Endothelial cell of umbilical vein (primary cell): ENCODE measurements around the gene SLC25A13. TPM values are rescaled to one million over a fixed set of nuclear protein-coding genes. Genes with fewer than 3 reads are reported as not detected.

Experiments
- BruUV-seq: library from RNA; stranded (reverse); fragments of 400-500 nt; replicated peaks from 2 replicates; lab custom pipeline; 2021; lab: Mats Ljungman, UMichigan
- CTCF ChIA-PET: fragments of 300-600, 350-600 bp; sonication (Branson Sonifier 250); formaldehyde crosslinking; loops from one replicate; lab custom pipeline; 2021; ENCODE audit warnings: antibody characterized with exemption, inconsistent platforms; lab: Charles Lee
- POLR2A ChIA-PET: fragments of 300-600, 350-600 bp; sonication (Branson Sonifier 250); formaldehyde crosslinking; loops from one replicate; lab custom pipeline; 2021; ENCODE audit warnings: antibody characterized with exemption, inconsistent platforms; lab: Charles Lee
- DNase-seq: peaks from one replicate; pipeline ENCODE4 v3.0.0-alpha.2; 2011; ENCODE audit warnings: low read depth, low spot score
- FAIRE-seq: peaks from 2 replicates; lab custom pipeline; 2011; peaks lifted over from hg19 to GRCh38; lab: Jason Lieb, UNC
- H2AFZ ChIP-seq: 2 replicates; pipeline ENCODE4 v1.6.0; 2012; ENCODE audit warnings: low read depth, low read length, control low read depth, inconsistent platforms
- H3K27ac ChIP-seq: 2 replicates; pipeline ENCODE4 v1.5.1; 2011; ENCODE audit warnings: low read depth, mild to moderate bottlenecking, control low read depth, low read length, moderate library complexity; ENCODE audit not compliant: insufficient read depth
- H3K27me3 ChIP-seq, 2 experiments: 2 replicates each; pipeline versions ENCODE4 v1.6.0 to v1.6.1; 2011; ENCODE audit warnings: low read length in 2 of 2, mixed read lengths in 1 of 2; ENCODE audit not compliant: control insufficient read depth in 2 of 2, insufficient read depth in 2 of 2
- H3K36me3 ChIP-seq, 2 experiments: 2 replicates in 1 of 2; 3 replicates in 1 of 2; pipeline ENCODE4 v1.5.1; 2011; ENCODE audit warnings: low read length in 2 of 2, mild to moderate bottlenecking in 1 of 2, moderate library complexity in 1 of 2; ENCODE audit not compliant: control insufficient read depth in 2 of 2, insufficient read depth in 2 of 2; ENCODE audit errors: extremely low read depth in 1 of 2
- H3K4me1 ChIP-seq: 3 replicates; pipeline ENCODE4 v1.5.1; 2011; ENCODE audit warnings: mild to moderate bottlenecking, low read length; ENCODE audit not compliant: control insufficient read depth, insufficient read depth; ENCODE audit errors: extremely low read depth
- H3K4me2 ChIP-seq: 2 replicates; pipeline ENCODE4 v1.6.1; 2011; ENCODE audit warnings: low read length, control low read depth, mixed read lengths; ENCODE audit not compliant: insufficient read depth
- H3K4me3 ChIP-seq, 3 experiments: fragments of 200-600 bp in 1 of 3; sonication (generic), shearing (Covaris generic) in 1 of 3; replicated peaks in 1 of 3; 2 replicates each; pipeline ENCODE4 v1.5.1; 2011 to 2016; ENCODE audit warnings: control low read depth in 3 of 3, low read length in 3 of 3, mild to moderate bottlenecking in 2 of 3, inconsistent platforms in 1 of 3, low read depth in 1 of 3, moderate library complexity in 1 of 3; ENCODE audit not compliant: insufficient read depth in 1 of 3
- H3K79me2 ChIP-seq: 2 replicates; pipeline ENCODE4 v1.6.0; 2012; ENCODE audit warnings: low read length, inconsistent platforms; ENCODE audit not compliant: control insufficient read depth, insufficient read depth
- H3K9ac ChIP-seq: replicated peaks from 2 replicates; pipeline ENCODE3; 2011; ENCODE audit warnings: low read length, control low read depth; ENCODE audit not compliant: insufficient read depth; ENCODE audit errors: extremely low read depth
- H3K9me1 ChIP-seq: replicated peaks from 3 replicates; pipeline ENCODE4 v1.6.0; 2011; ENCODE audit warnings: mild to moderate bottlenecking, low read length; ENCODE audit not compliant: control insufficient read depth, insufficient read depth; ENCODE audit errors: extremely low read depth
- H3K9me3 ChIP-seq: replicated peaks from 2 replicates; pipeline ENCODE4 v1.5.1; 2012; ENCODE audit warnings: low read length, inconsistent platforms; ENCODE audit not compliant: control insufficient read depth, insufficient read depth
- H4K20me1 ChIP-seq: replicated peaks from 2 replicates; pipeline ENCODE3; 2011; ENCODE audit warnings: mild to moderate bottlenecking, low read length; ENCODE audit not compliant: control insufficient read depth, insufficient read depth; ENCODE audit errors: extremely low read depth
- EZH2 ChIP-seq: IDR thresholded peaks from 2 replicates; pipeline ENCODE4 v1.6.1; 2012; ENCODE audit warnings: borderline replicate concordance, low read depth, mild to moderate bottlenecking, moderate library complexity, low read length, inconsistent platforms; ENCODE audit not compliant: severe bottlenecking
- FOS ChIP-seq: IDR thresholded peaks from 2 replicates; pipeline ENCODE4 v1.6.1; 2011; ENCODE audit warnings: mild to moderate bottlenecking, low read length, moderate library complexity, borderline replicate concordance; ENCODE audit not compliant: insufficient read depth
- GATA2 ChIP-seq: IDR thresholded peaks from 2 replicates; pipeline ENCODE4 v1.7.0; 2011; ENCODE audit warnings: low read depth, mild to moderate bottlenecking, moderate library complexity, mixed read lengths, low read length; ENCODE audit not compliant: insufficient read length, insufficient read depth
- JUN ChIP-seq: IDR thresholded peaks from 2 replicates; pipeline ENCODE4 v1.6.1; 2011; ENCODE audit warnings: borderline replicate concordance, low read depth; ENCODE audit not compliant: insufficient read length, insufficient read depth
- POLR2AphosphoS5 ChIP-seq: IDR thresholded peaks from 2 replicates; pipeline ENCODE4 v1.6.1; 2012; ENCODE audit warnings: low read depth, mild to moderate bottlenecking, control low read depth, low read length, moderate library complexity; ENCODE audit not compliant: insufficient read depth
- dilution Hi-C: fragments of 300-500 bp; cut with MboI; formaldehyde crosslinking; loops from one replicate; pipeline ENCODE4 v1.15.0; 2019; ENCODE audit warnings: low sequenced_read_pairs; ENCODE audit not compliant: extremely low pct_ligation_motif_present
- intact Hi-C: fragments of 100-400 bp; cut with micrococcal nuclease; formaldehyde crosslinking; loops from one replicate; pipeline ENCODE4 v1.10.0; 2022
- polyA plus RNA-seq, 4 experiments: library from polyadenylated mRNA; depleted of rRNA in 3 of 4; stranded (reverse) in 3 of 4; unstranded in 1 of 4; fragments of >200 nt; gene quantifications; 2 replicates each; pipeline versions ENCODE4 v1.2.1 to v1.2.3, GENCODE V29; 2011 to 2012; ENCODE audit warnings: missing spikeins in 1 of 4
- total RNA-seq: library from RNA; stranded (reverse); gene quantifications from 2 replicates; pipeline ENCODE4 v1.2.3, GENCODE V29; 2021
- TF ChIP-seq, protein P1 (sequence below), 2 donors: IDR thresholded peaks; 1 replicate in 1 of 2; 2 replicates in 1 of 2; pipeline ENCODE4 v1.5.1; 2011; ENCODE audit warnings: low read length in 2 of 2, mild to moderate bottlenecking in 2 of 2, moderate library complexity in 2 of 2, control low read depth in 1 of 2, inconsistent platforms in 1 of 2, low read depth in 1 of 2; ENCODE audit not compliant: insufficient read depth in 1 of 2; ENCODE audit errors: extremely low read depth in 1 of 2

SLC25A13 gene
- total and polyA plus RNA-seq, 2 donors (not counting 3 experiments of a cell fraction or from before 2014, with no cell fraction given) = 13.2 to 34.4 TPM

GRCh38 chr7:96196676-96197075, 125.2 kb downstream of the SLC25A13 start:
- H3K36me3 ChIP-seq = peaks cover 0 to 4% of the 10 kb centered on the region in 2 experiments
- ChIA-PET POLR2A (no interaction called here), CTCF (interaction anchor here (1.0 kb wide), 1 partner anchor 9 kb away, joined by 3 read pairs; no protein-coding TSS in a partner anchor)
- H3K9me1 ChIP-seq = no peaks in the 10 kb centered on the region
- H3K4me2 ChIP-seq = no peak overlapping the region
- no peaks in the 10 kb centered on the region for H3K79me2 ChIP-seq
- H3K9ac ChIP-seq = no peak overlapping the region
- H3K9me3 ChIP-seq = no peaks in the 10 kb centered on the region
- intact Hi-C loops (no loop called here), dilution Hi-C loops (no loop called here)
- no peaks in the 10 kb centered on the region for H3K4me1 ChIP-seq
- no peak overlapping the region for H3K4me3 ChIP-seq
- H4K20me1 ChIP-seq = no peaks in the 10 kb centered on the region
- no peak for FAIRE-seq
- no peak overlapping the region for H2AFZ ChIP-seq
- H3K27ac ChIP-seq = no peak overlapping the region
- H3K27me3 ChIP-seq = no peaks in the 10 kb centered on the region
- DNase-seq = no peak
- BruUV-seq = no TSS peak
- TF ChIP-seq JUN = no peak
- no peak for TF ChIP-seq EZH2
- TF ChIP-seq, protein P1, sequence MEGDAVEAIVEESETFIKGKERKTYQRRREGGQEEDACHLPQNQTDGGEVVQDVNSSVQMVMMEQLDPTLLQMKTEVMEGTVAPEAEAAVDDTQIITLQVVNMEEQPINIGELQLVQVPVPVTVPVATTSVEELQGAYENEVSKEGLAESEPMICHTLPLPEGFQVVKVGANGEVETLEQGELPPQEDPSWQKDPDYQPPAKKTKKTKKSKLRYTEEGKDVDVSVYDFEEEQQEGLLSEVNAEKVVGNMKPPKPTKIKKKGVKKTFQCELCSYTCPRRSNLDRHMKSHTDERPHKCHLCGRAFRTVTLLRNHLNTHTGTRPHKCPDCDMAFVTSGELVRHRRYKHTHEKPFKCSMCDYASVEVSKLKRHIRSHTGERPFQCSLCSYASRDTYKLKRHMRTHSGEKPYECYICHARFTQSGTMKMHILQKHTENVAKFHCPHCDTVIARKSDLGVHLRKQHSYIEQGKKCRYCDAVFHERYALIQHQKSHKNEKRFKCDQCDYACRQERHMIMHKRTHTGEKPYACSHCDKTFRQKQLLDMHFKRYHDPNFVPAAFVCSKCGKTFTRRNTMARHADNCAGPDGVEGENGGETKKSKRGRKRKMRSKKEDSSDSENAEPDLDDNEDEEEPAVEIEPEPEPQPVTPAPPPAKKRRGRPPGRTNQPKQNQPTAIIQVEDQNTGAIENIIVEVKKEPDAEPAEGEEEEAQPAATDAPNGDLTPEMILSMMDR (IDR thresholded peaks at IDR 0.05; ENCODE audit: extremely low read depth in 1 of 2, insufficient read depth in 1 of 2, low read depth in 1 of 2, low read length in 2 of 2) = no peak

- Histone ChIP-seq H3K36me3 (peaks cover 0 to 4% of the 10 kb centered on the region in 2 experiments), H2AFZ (no peak overlapping the region), H3K9me3 (no peaks in the 10 kb centered on the region), H3K9me1 (no peaks in the 10 kb centered on the region), H3K4me3 (no peak overlapping the region), H3K27me3 (no peaks in the 10 kb centered on the region), H3K79me2 (no peaks in the 10 kb centered on the region), H3K9ac (no peak overlapping the region), H4K20me1 (no peaks in the 10 kb centered on the region), H3K27ac (no peak overlapping the region), H3K4me2 (no peak overlapping the region), H3K4me1 (no peaks in the 10 kb centered on the region)
- BruUV-seq = no TSS peak
- intact Hi-C loops = no loop called here
- POLR2A ChIA-PET = no interaction called here
- dilution Hi-C loops = no loop called here
- CTCF ChIA-PET = no interaction called here
- no peak for FAIRE-seq
- no peak for DNase-seq
- TF ChIP-seq POLR2AphosphoS5 = no peak
- no peak for TF ChIP-seq GATA2
- TF ChIP-seq FOS = no peak
Measured at GRCh38 chr7:96189129-96189820, 132.6 kb downstream of the SLC25A13 start.
